Measurements from ENCODE around the gene ACSM5.

ACSM5 gene

GRCh38 chr16:20409398-20410120 is at the start of gene ACSM5:
TSS of gene ACSM5 (plus strand) at chr16:20409534. CDS start at chr16:20411485, 1,951 bp downstream.
- no peaks in the 10 kb centered on the region for H3K9me3 Mint-ChIP-seq
- H3K4me3 Mint-ChIP-seq = no peak within 1 kb of the TSS
- DNase-seq = no peak
- no peak within 1 kb of the TSS for H3K27ac Mint-ChIP-seq
- CTCF ChIA-PET = no interaction called here
- H3K27me3 Mint-ChIP-seq = peaks cover 5% of the 10 kb centered on the region
- H3K36me3 Mint-ChIP-seq = no peaks in the 10 kb centered on the region
- no peaks in the 10 kb centered on the region for H3K4me1 Mint-ChIP-seq

GRCh38 chr16:20359997-20360396 is 49.3 kb upstream of the ACSM5 start:
- no peak for DNase-seq
- Mint-ChIP-seq H3K4me3 (no peak overlapping the region), H3K4me1 (no peaks in the 10 kb centered on the region), H3K27me3 (no peaks in the 10 kb centered on the region), H3K36me3 (no peaks in the 10 kb centered on the region), H3K27ac (no peak overlapping the region), H3K9me3 (peaks cover 2% of the 10 kb centered on the region)
- CTCF ChIA-PET = no interaction called here

GRCh38 chr16:20363191-20363590 is 46.1 kb upstream of the ACSM5 start:
- Mint-ChIP-seq H3K27ac (no peak overlapping the region), H3K27me3 (no peaks in the 10 kb centered on the region), H3K36me3 (no peaks in the 10 kb centered on the region), H3K9me3 (no peaks in the 10 kb centered on the region), H3K4me3 (no peak overlapping the region), H3K4me1 (no peaks in the 10 kb centered on the region)
- no peak for DNase-seq
- CTCF ChIA-PET = interaction anchor here (1.4 kb wide), 1 partner anchor 21 kb away, joined by 3 read pairs; no protein-coding TSS in a partner anchor

- H3K4me3 Mint-ChIP-seq = no peak overlapping the region
- peaks cover 4% of the 10 kb centered on the region for H3K27me3 Mint-ChIP-seq
- H3K4me1 Mint-ChIP-seq = no peaks in the 10 kb centered on the region
- no peak overlapping the region for H3K27ac Mint-ChIP-seq
- CTCF ChIA-PET = interaction anchor here (1.4 kb wide), 1 partner anchor 20 kb away, joined by 3 read pairs; no protein-coding TSS in a partner anchor
- H3K9me3 Mint-ChIP-seq = no peaks in the 10 kb centered on the region
- no peaks in the 10 kb centered on the region for H3K36me3 Mint-ChIP-seq
- no peak for DNase-seq
Measured at GRCh38 chr16:20364051-20364450, 45.3 kb upstream of the ACSM5 start.

GRCh38 chr16:20369452-20370054 is 39.8 kb upstream of the ACSM5 start:
- H3K4me1 Mint-ChIP-seq = no peaks in the 10 kb centered on the region
- no peak overlapping the region for H3K4me3 Mint-ChIP-seq
- H3K9me3 Mint-ChIP-seq = no peaks in the 10 kb centered on the region
- no peak for DNase-seq
- no peak overlapping the region for H3K27ac Mint-ChIP-seq
- H3K27me3 Mint-ChIP-seq = peaks cover 4% of the 10 kb centered on the region
- H3K36me3 Mint-ChIP-seq = no peaks in the 10 kb centered on the region
- CTCF ChIA-PET = no interaction called here

- H3K4me1 Mint-ChIP-seq = no peaks in the 10 kb centered on the region
- no peak for DNase-seq
- no peak overlapping the region for H3K27ac Mint-ChIP-seq
- H3K4me3 Mint-ChIP-seq = no peak overlapping the region
- H3K27me3 Mint-ChIP-seq = peaks cover 7% of the 10 kb centered on the region
- H3K36me3 Mint-ChIP-seq = no peaks in the 10 kb centered on the region
- CTCF ChIA-PET = interaction anchor here (1.2 to 3.0 kb wide), 2 partner anchors 13 to 670 kb away, joined by 3 to 9 read pairs; no protein-coding TSS in a partner anchor
- no peaks in the 10 kb centered on the region for H3K9me3 Mint-ChIP-seq
Measured at GRCh38 chr16:20372701-20373100, 36.6 kb upstream of the ACSM5 start.

GRCh38 chr16:20377181-20377580 is 32.2 kb upstream of the ACSM5 start:
- Mint-ChIP-seq H3K4me1 (no peaks in the 10 kb centered on the region), H3K4me3 (no peak overlapping the region), H3K27ac (no peak overlapping the region), H3K36me3 (no peaks in the 10 kb centered on the region), H3K9me3 (no peaks in the 10 kb centered on the region), H3K27me3 (peaks cover 4% of the 10 kb centered on the region)
- CTCF ChIA-PET = interaction anchor here (0.6 to 2.1 kb wide), 2 partner anchors 8 to 478 kb away, joined by 4 to 12 read pairs; no protein-coding TSS in a partner anchor
- no peak for DNase-seq

GRCh38 chr16:20380782-20381181 is 28.6 kb upstream of the ACSM5 start:
- CTCF ChIA-PET = interaction anchor here (0.6 kb wide), 1 partner anchor 485 kb away, joined by 4 read pairs; no protein-coding TSS in a partner anchor
- Mint-ChIP-seq H3K4me1 (no peaks in the 10 kb centered on the region), H3K4me3 (no peak overlapping the region), H3K36me3 (no peaks in the 10 kb centered on the region), H3K27me3 (peaks cover 3% of the 10 kb centered on the region), H3K27ac (no peak overlapping the region), H3K9me3 (no peaks in the 10 kb centered on the region)
- DNase-seq = no peak

- DNase-seq = no peak
- Mint-ChIP-seq H3K9me3 (no peaks in the 10 kb centered on the region), H3K27me3 (peaks cover 6% of the 10 kb centered on the region), H3K27ac (no peak overlapping the region), H3K4me3 (no peak overlapping the region), H3K36me3 (no peaks in the 10 kb centered on the region), H3K4me1 (no peaks in the 10 kb centered on the region)
- CTCF ChIA-PET = interaction anchor here (1.3 to 4.1 kb wide), 3 partner anchors 13 to 475 kb away, joined by 3 to 65 read pairs (median 8); no protein-coding TSS in a partner anchor
Measured at GRCh38 chr16:20382202-20382948, 27.0 kb upstream of the ACSM5 start.

- CTCF ChIA-PET = interaction anchor here (1.0 to 4.1 kb wide), 8 partner anchors 12 to 484 kb away, joined by 3 to 65 read pairs (median 4); partner anchors contain the start of gene PDILT
- no peak overlapping the region for H3K4me3 Mint-ChIP-seq
- peak; percentile 58 for DNase-seq
- H3K27me3 Mint-ChIP-seq = peaks cover 6% of the 10 kb centered on the region
- no peaks in the 10 kb centered on the region for H3K4me1 Mint-ChIP-seq
- no peak overlapping the region for H3K27ac Mint-ChIP-seq
- H3K36me3 Mint-ChIP-seq = no peaks in the 10 kb centered on the region
- no peaks in the 10 kb centered on the region for H3K9me3 Mint-ChIP-seq
Measured at GRCh38 chr16:20383106-20384029, 26.0 kb upstream of the ACSM5 start.

GRCh38 chr16:20385844-20386832 is 23.2 kb upstream of the ACSM5 start:
- DNase-seq = peak; percentile 69

GRCh38 chr16:20387978-20388377 is 21.4 kb upstream of the ACSM5 start:
- CTCF ChIA-PET = no interaction called here

More at GRCh38 chr16:20385844-20386832, 23.2 kb upstream of the ACSM5 start:
- Mint-ChIP-seq H3K27ac (no peak overlapping the region), H3K4me1 (no peaks in the 10 kb centered on the region), H3K27me3 (peaks cover 6% of the 10 kb centered on the region), H3K9me3 (no peaks in the 10 kb centered on the region), H3K36me3 (no peaks in the 10 kb centered on the region), H3K4me3 (no peak overlapping the region)
- CTCF ChIA-PET = interaction anchor here (0.6 to 4.1 kb wide), 9 partner anchors 10 to 487 kb away, joined by 3 to 65 read pairs (median 9); no protein-coding TSS in a partner anchor

More at GRCh38 chr16:20387978-20388377, 21.4 kb upstream of the ACSM5 start:
- no peak for DNase-seq
- no peaks in the 10 kb centered on the region for H3K36me3 Mint-ChIP-seq
- peaks cover 6% of the 10 kb centered on the region for H3K27me3 Mint-ChIP-seq
- H3K4me3 Mint-ChIP-seq = no peak overlapping the region
- no peak overlapping the region for H3K27ac Mint-ChIP-seq
- no peaks in the 10 kb centered on the region for H3K4me1 Mint-ChIP-seq
- no peaks in the 10 kb centered on the region for H3K9me3 Mint-ChIP-seq

All from activated naive CD4-positive, alpha-beta T cell treated with anti-CD3 and anti-CD28 coated beads, Interleukin-2, amount 10 ng/mL, durations not matched to agents 7 days and 5 days (primary cell).